Keratinocyte (primary cell): ENCODE measurements around the gene TMEM219. TPM values are rescaled to one million over a fixed set of nuclear protein-coding genes. Genes with fewer than 3 reads are reported as not detected.
"Not testable (repeated sequence)": the region's sequence is repeated elsewhere in the genome, so short reads cannot be mapped to it uniquely, and the experiment has no call there.

Experiments
- DNase-seq: peaks from one replicate; pipeline ENCODE4 v3.0.0-alpha.2; 2011; ENCODE audit warnings: low read depth, missing footprints, low spot score
- FAIRE-seq: peaks from 2 replicates; lab custom pipeline; 2011; peaks lifted over from hg19 to GRCh38; lab: Jason Lieb, UNC
- H2AFZ ChIP-seq: 2 replicates; pipeline ENCODE4 v1.6.0; 2012; ENCODE audit warnings: low read length, control low read depth, inconsistent platforms; ENCODE audit not compliant: control insufficient read depth
- H3K27ac ChIP-seq: 2 replicates; pipeline ENCODE4 v1.5.1; 2011; ENCODE audit warnings: low read length; ENCODE audit not compliant: control insufficient read depth, insufficient read depth
- H3K27me3 ChIP-seq: 3 replicates; pipeline ENCODE4 v1.6.0; 2011; ENCODE audit warnings: low read length; ENCODE audit not compliant: control insufficient read depth, insufficient read depth; ENCODE audit errors: extremely low read depth
- H3K36me3 ChIP-seq, 2 experiments: 2 replicates in 1 of 2; 3 replicates in 1 of 2; pipeline ENCODE4 v1.5.1; 2011; ENCODE audit warnings: low read length in 2 of 2, mild to moderate bottlenecking in 1 of 2; ENCODE audit not compliant: control insufficient read depth in 2 of 2, insufficient read depth in 2 of 2; ENCODE audit errors: extremely low read depth in 1 of 2
- H3K4me1 ChIP-seq: 3 replicates; pipeline ENCODE4 v1.5.1; 2011; ENCODE audit warnings: low read length; ENCODE audit not compliant: control insufficient read depth, insufficient read depth; ENCODE audit errors: extremely low read depth
- H3K4me2 ChIP-seq: 3 replicates; pipeline ENCODE4 v1.6.0; 2011; ENCODE audit warnings: low read depth, low read length; ENCODE audit not compliant: control insufficient read depth, insufficient read depth; ENCODE audit errors: extremely low read depth
- H3K4me3 ChIP-seq, 3 experiments: fragments of 200-600 bp in 1 of 3; sonication (generic) in 1 of 3; 2 replicates in 2 of 3; 3 replicates in 1 of 3; pipeline ENCODE4 v1.5.1; 2011 to 2016; ENCODE audit warnings: low read length in 3 of 3, mild to moderate bottlenecking in 3 of 3, control low read depth in 2 of 3, inconsistent platforms in 1 of 3, low read depth in 1 of 3, mixed read lengths in 1 of 3, mixed run types in 1 of 3, moderate library complexity in 1 of 3; ENCODE audit not compliant: control insufficient read depth in 2 of 3, insufficient read depth in 2 of 3; ENCODE audit errors: extremely low read depth in 1 of 3
- H3K79me2 ChIP-seq: 2 replicates; pipeline ENCODE4 v1.6.0; 2012; ENCODE audit warnings: low read length; ENCODE audit not compliant: control insufficient read depth, insufficient read depth
- H3K9ac ChIP-seq: 3 replicates; pipeline ENCODE4 v1.6.0; 2011; ENCODE audit warnings: low read length; ENCODE audit not compliant: control insufficient read depth, insufficient read depth; ENCODE audit errors: extremely low read depth
- H3K9me1 ChIP-seq: 3 replicates; pipeline ENCODE4 v1.6.0; 2011; ENCODE audit warnings: low read length; ENCODE audit not compliant: control insufficient read depth, insufficient read depth; ENCODE audit errors: extremely low read depth
- H3K9me3 ChIP-seq: 2 replicates; pipeline ENCODE4 v1.5.1; 2012; ENCODE audit warnings: low read depth, low read length; ENCODE audit not compliant: control insufficient read depth
- H4K20me1 ChIP-seq: 3 replicates; pipeline ENCODE4 v1.6.0; 2011; ENCODE audit warnings: low read length; ENCODE audit not compliant: control insufficient read depth, insufficient read depth; ENCODE audit errors: extremely low read depth
- EZH2 ChIP-seq: IDR thresholded peaks from one replicate; pipeline ENCODE4 v1.6.1; 2012; ENCODE audit warnings: inconsistent platforms, mild to moderate bottlenecking, low read length, moderate library complexity
- dilution Hi-C: fragments of 300-500 bp; cut with MboI; formaldehyde crosslinking; loops from one replicate; pipeline ENCODE4 v1.7.0; 2020; ENCODE audit warnings: low sequenced_read_pairs; ENCODE audit not compliant: extremely low pct_ligation_motif_present
- polyA plus RNA-seq, 5 experiments: library from polyadenylated mRNA; depleted of rRNA in 3 of 5; stranded (reverse) in 3 of 5; stranded (forward) in 1 of 5; unstranded in 1 of 5; fragments of >200 nt; gene quantifications; 1 replicate in 1 of 5; 2 replicates in 3 of 5; 3 replicates in 1 of 5; pipeline versions ENCODE4 v1.2.1 to v1.2.3, GENCODE V29; 2011 to 2012; ENCODE audit warnings: missing spikeins in 2 of 5, low read depth in 1 of 5, low replicate concordance in 1 of 5
- TF ChIP-seq, protein P1 (sequence below), 3 experiments: IDR thresholded peaks in 1 of 3; conservative IDR thresholded peaks in 1 of 3; optimal IDR thresholded peaks in 1 of 3; 2 replicates in 2 of 3; 3 replicates in 1 of 3; pipeline versions ENCODE3 to v1.5.1; 2011; ENCODE audit warnings: low read length in 3 of 3, mild to moderate bottlenecking in 3 of 3, moderate library complexity in 2 of 3, control low read depth in 1 of 3, inconsistent platforms in 1 of 3; ENCODE audit not compliant: insufficient read depth in 2 of 3; ENCODE audit errors: extremely low read depth in 1 of 3

Gene TMEM219
- polyA plus RNA-seq, 1 donor (not counting 4 experiments of a cell fraction or from before 2014, with no cell fraction given): 48.5 TPM

DNA sequence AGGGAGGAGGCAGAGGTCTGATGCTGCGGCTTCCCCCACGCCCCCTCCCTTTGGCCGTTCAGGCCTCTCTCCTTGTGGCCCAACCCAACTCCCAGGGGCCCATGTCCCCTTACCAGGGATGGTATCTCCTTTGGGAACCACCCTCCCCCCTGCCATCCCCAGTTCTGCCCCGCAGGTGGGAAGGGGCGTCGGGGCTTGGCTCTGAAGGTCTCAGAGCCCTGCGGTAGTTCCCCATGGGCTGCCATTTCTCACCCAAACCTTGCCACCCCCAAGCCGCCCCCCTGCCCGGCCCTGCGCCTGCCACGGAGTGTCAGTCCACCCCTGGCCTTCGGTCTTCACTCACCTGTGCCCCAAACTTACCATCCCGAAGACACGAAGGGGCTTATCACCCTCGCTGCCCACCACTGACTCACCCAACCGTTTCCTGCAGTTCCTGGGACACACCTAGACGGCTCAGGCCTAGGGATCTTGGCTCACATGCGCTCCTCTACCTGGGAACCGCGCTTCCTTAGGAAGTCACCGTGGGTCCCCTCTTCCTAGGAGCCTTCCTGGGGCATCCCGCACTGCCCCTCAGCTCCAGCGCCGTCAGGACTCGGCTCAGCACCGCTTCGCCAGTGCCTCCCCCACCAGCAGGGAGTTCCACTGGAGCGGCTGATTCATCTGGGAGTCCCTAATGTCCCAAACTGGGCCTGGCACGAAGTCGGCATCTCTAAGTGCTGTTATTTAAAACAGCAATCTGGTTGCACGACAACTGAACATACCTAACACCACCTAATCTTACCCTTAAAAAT is 50.0 kb downstream of the TMEM219 start:
- Histone ChIP-seq H3K9me1 (no peaks in the 10 kb centered on the region), H3K27me3 (peaks cover 28% of the 10 kb centered on the region), H3K36me3 (peaks cover 0 to 1% of the 10 kb centered on the region in 2 experiments), H3K9ac (no peak overlapping the region), H3K4me3 (no peak overlapping the region), H3K27ac (no peak overlapping the region), H3K9me3 (no peaks in the 10 kb centered on the region), H3K4me2 (no peak overlapping the region), H3K79me2 (no peaks in the 10 kb centered on the region), H2AFZ (no peak overlapping the region), H4K20me1 (no peaks in the 10 kb centered on the region), H3K4me1 (peaks cover 3% of the 10 kb centered on the region)
- dilution Hi-C loops: no loop called here
- TF ChIP-seq, protein P1, sequence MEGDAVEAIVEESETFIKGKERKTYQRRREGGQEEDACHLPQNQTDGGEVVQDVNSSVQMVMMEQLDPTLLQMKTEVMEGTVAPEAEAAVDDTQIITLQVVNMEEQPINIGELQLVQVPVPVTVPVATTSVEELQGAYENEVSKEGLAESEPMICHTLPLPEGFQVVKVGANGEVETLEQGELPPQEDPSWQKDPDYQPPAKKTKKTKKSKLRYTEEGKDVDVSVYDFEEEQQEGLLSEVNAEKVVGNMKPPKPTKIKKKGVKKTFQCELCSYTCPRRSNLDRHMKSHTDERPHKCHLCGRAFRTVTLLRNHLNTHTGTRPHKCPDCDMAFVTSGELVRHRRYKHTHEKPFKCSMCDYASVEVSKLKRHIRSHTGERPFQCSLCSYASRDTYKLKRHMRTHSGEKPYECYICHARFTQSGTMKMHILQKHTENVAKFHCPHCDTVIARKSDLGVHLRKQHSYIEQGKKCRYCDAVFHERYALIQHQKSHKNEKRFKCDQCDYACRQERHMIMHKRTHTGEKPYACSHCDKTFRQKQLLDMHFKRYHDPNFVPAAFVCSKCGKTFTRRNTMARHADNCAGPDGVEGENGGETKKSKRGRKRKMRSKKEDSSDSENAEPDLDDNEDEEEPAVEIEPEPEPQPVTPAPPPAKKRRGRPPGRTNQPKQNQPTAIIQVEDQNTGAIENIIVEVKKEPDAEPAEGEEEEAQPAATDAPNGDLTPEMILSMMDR (optimal IDR thresholded peaks at IDR 0.05 in 1 of 3, IDR thresholded peaks at IDR 0.05 in 1 of 3, conservative IDR thresholded peaks at IDR 0.05 in 1 of 3; ENCODE audit: extremely low read depth in 1 of 3, insufficient read depth in 2 of 3, low read length in 3 of 3): no peak
- no peak for TF ChIP-seq EZH2
- DNase-seq (no peak), FAIRE-seq (no peak)

DNA sequence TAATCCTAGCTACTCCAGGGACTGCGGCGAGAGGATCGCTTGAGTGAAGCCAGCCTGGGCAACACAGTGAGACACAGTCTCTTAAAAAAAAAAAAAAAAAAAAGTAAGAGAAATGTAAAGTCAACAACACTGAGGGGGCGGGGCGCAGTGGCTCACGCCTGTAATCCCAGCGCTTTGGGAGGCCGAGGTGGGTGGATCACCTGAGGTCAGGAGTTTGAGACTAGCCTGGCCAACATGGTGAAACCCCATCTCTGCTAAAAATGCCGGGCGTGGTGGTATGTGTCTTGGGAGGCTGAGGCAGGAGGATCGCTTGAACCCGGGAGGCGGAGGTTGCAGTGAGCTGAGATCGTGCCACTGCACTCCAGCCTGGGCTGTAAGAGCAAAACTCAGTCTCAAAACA is 50.7 kb downstream of the TMEM219 start:
- H2AFZ ChIP-seq, H3K36me3 ChIP-seq, FAIRE-seq, H3K9ac ChIP-seq, H4K20me1 ChIP-seq, H3K4me3 ChIP-seq, H3K79me2 ChIP-seq, H3K9me3 ChIP-seq, H3K9me1 ChIP-seq, H3K4me2 ChIP-seq, H3K27ac ChIP-seq, H3K4me1 ChIP-seq, DNase-seq, dilution Hi-C loops: not testable (repeated sequence)
- peaks cover 28% of the 10 kb centered on the region for H3K27me3 ChIP-seq

DNA sequence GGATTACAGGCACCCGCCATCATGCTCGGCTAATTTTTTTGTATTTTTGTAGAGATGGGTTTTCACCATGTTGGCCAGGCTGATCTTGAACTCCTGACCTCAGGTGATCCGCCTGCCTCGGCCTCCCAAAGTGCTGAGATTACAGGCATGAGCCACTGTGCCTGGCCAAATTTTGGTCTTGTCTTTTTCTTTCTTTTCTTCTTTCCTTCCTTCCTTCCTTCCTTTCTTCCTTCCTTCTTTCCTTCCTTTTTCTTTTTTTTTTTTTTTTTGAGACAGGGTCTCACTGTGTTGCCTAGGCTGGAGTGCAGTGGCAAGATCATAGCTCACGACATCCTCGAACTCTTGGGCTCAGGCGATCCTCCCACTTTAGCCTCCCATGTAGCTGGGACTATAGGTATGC is 53.6 kb downstream of the TMEM219 start:
- FAIRE-seq, H4K20me1 ChIP-seq, DNase-seq, H3K27ac ChIP-seq, H3K9ac ChIP-seq, H3K36me3 ChIP-seq, H3K79me2 ChIP-seq, H3K9me3 ChIP-seq, H3K4me3 ChIP-seq, dilution Hi-C loops, H3K4me2 ChIP-seq, H3K9me1 ChIP-seq, H3K4me1 ChIP-seq, H2AFZ ChIP-seq: not testable (repeated sequence)
- H3K27me3 ChIP-seq: peaks cover 18% of the 10 kb centered on the region
